ENCODE results near the gene ROBO1. TPM values are rescaled to one million over a fixed set of nuclear protein-coding genes. Genes with fewer than 3 reads are reported as not detected.

ROBO1 gene
- total and polyA plus RNA-seq, 2 of the 13 experiments (the other 11 are each of a cell fraction or from before 2014, with no cell fraction given): 52.2 to 71.0 TPM

- TF ChIP-seq, protein P1, sequence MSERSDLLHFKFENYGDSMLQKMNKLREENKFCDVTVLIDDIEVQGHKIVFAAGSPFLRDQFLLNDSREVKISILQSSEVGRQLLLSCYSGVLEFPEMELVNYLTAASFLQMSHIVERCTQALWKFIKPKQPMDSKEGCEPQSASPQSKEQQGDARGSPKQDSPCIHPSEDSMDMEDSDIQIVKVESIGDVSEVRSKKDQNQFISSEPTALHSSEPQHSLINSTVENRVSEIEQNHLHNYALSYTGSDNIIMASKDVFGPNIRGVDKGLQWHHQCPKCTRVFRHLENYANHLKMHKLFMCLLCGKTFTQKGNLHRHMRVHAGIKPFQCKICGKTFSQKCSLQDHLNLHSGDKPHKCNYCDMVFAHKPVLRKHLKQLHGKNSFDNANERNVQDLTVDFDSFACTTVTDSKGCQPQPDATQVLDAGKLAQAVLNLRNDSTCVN (CRISPR knock-in tag; IDR thresholded peaks at IDR 0.05; ENCODE audit: borderline replicate concordance): peak; percentile 96
- TF ChIP-seq SRSF9 (IDR thresholded peaks at IDR 0.05; ENCODE audit: borderline replicate concordance, insufficient read depth, low read depth, low read length, poor library complexity, severe bottlenecking) (no peak), RAD51 (IDR thresholded peaks at IDR 0.05; ENCODE audit: borderline replicate concordance) (no peak), MYC (CRISPR knock-in tag; IDR thresholded peaks at IDR 0.05; ENCODE audit: borderline replicate concordance) (no peak), KLF11 (CRISPR knock-in tag; IDR thresholded peaks at IDR 0.05) (no peak), ZBTB8A (CRISPR knock-in tag; IDR thresholded peaks at IDR 0.05; ENCODE audit: borderline replicate concordance, low read depth) (no peak), DNMT1 (CRISPR knock-in tag; IDR thresholded peaks at IDR 0.05) (no peak), ZNF773 (CRISPR knock-in tag; IDR thresholded peaks at IDR 0.05; ENCODE audit: borderline replicate concordance) (no peak), MATR3 (CRISPR knock-in tag; IDR thresholded peaks at IDR 0.05) (no peak), HDAC6 (IDR thresholded peaks at IDR 0.05; ENCODE audit: low read depth, low read length) (no peak), KAT2B (IDR thresholded peaks at IDR 0.05; ENCODE audit: borderline replicate concordance, low read depth, low read length) (no peak), FOXK1 (CRISPR knock-in tag; IDR thresholded peaks at IDR 0.05; ENCODE audit: borderline replicate concordance, low read depth) (no peak), SP5 (CRISPR knock-in tag; IDR thresholded peaks at IDR 0.05; ENCODE audit: borderline replicate concordance, low read depth) (peak; percentile 15; the same call in 1 of the 2 replicates), ZSCAN22 (CRISPR knock-in tag; IDR thresholded peaks at IDR 0.05) (no peak), ZNF790 (CRISPR knock-in tag; IDR thresholded peaks at IDR 0.05; ENCODE audit: borderline replicate concordance) (no peak), RERE (CRISPR knock-in tag; IDR thresholded peaks at IDR 0.05; ENCODE audit: low read depth) (peak; percentile 24; the same call in 1 of the 2 replicates), ZSCAN29 (CRISPR knock-in tag; conservative IDR thresholded peaks at IDR 0.05) (0 out of 2 replicates have a peak, but pooled peaks have one; percentile 54), GLI4 (CRISPR knock-in tag; IDR thresholded peaks at IDR 0.05; ENCODE audit: borderline replicate concordance) (no peak), TEAD2 (CRISPR knock-in tag; IDR thresholded peaks at IDR 0.05) (no peak), KAT8 (CRISPR knock-in tag; IDR thresholded peaks at IDR 0.05) (0 out of 2 replicates have a peak, but pooled peaks have one; percentile 46), TFDP2 (CRISPR knock-in tag; IDR thresholded peaks at IDR 0.05) (no peak), ZIK1 (CRISPR knock-in tag; IDR thresholded peaks at IDR 0.05; ENCODE audit: borderline replicate concordance, low read depth) (no peak), ZKSCAN1 (IDR thresholded peaks at IDR 0.05; ENCODE audit: low read length) (no peak), XRCC5 (optimal IDR thresholded peaks at IDR 0.05; ENCODE audit: low read length) (no peak), MBD4 (IDR thresholded peaks at IDR 0.05; ENCODE audit: borderline replicate concordance, low read length) (peak; percentile 45; the same call in 1 of the 2 replicates)
Observed at GRCh38 chr3:78872195-78872594, 895.6 kb downstream of the ROBO1 start (continued).
